ENCODE measurements around the gene SEMA4A. TPM values are rescaled to one million over a fixed set of nuclear protein-coding genes. Genes with fewer than 3 reads are reported as not detected.
A peak's percentile ranks its signal among the peaks of the same experiment; 100 is the strongest.

The SEMA4A gene
- total and polyA plus RNA-seq, 9 donors = 1.5 to 5.4 (median 3.2) TPM

GRCh38 chr1:156160743-156161171 is 7.4 kb downstream of the SEMA4A start:
- H3K4me3 ChIP-seq (ENCODE audit: low read length) = peak overlapping the region; percentile 27
- DNase-seq = peak; percentile 96
- peak overlapping the region; percentile 76 for H3K27ac ChIP-seq (ENCODE audit: low read length)
- H3K9me3 ChIP-seq (replicated peaks; ENCODE audit: control insufficient read depth, low read depth, low read length) = no peaks in the 10 kb centered on the region
- H3K4me1 ChIP-seq (ENCODE audit: control insufficient read depth, insufficient read depth, low read length) = peaks cover 28% of the 10 kb centered on the region
- no peaks in the 10 kb centered on the region for H3K36me3 ChIP-seq (ENCODE audit: control insufficient read depth, insufficient read depth, low read length)
- 3% methylated on average over 8 of the region's 22 CpGs for WGBS (ENCODE audit: insufficient coverage)
- peaks cover 2% of the 10 kb centered on the region for H3K27me3 ChIP-seq (ENCODE audit: control insufficient read depth, insufficient read depth, low read length)

- Histone ChIP-seq H3K4me3 (ENCODE audit: low read length) (no peak overlapping the region), H3K27ac (ENCODE audit: low read length) (peak overlapping the region; percentile 92), H3K36me3 (ENCODE audit: control insufficient read depth, insufficient read depth, low read length) (no peaks in the 10 kb centered on the region), H3K9me3 (replicated peaks; ENCODE audit: control insufficient read depth, low read depth, low read length) (no peaks in the 10 kb centered on the region), H3K4me1 (ENCODE audit: control insufficient read depth, insufficient read depth, low read length) (peaks cover 28% of the 10 kb centered on the region), H3K27me3 (ENCODE audit: control insufficient read depth, insufficient read depth, low read length) (peaks cover 2% of the 10 kb centered on the region)
- no peak for DNase-seq
- WGBS (ENCODE audit: insufficient coverage) = 74% methylated on average over 4 of the region's 5 CpGs
Observed at GRCh38 chr1:156162430-156163037, 9.1 kb downstream of the SEMA4A start.

- Histone ChIP-seq H3K4me1 (ENCODE audit: control insufficient read depth, insufficient read depth, low read length) (peaks cover 28% of the 10 kb centered on the region), H3K36me3 (ENCODE audit: control insufficient read depth, insufficient read depth, low read length) (no peaks in the 10 kb centered on the region), H3K27ac (ENCODE audit: low read length) (no peak overlapping the region), H3K27me3 (ENCODE audit: control insufficient read depth, insufficient read depth, low read length) (no peaks in the 10 kb centered on the region), H3K9me3 (replicated peaks; ENCODE audit: control insufficient read depth, low read depth, low read length) (no peaks in the 10 kb centered on the region), H3K4me3 (ENCODE audit: low read length) (no peak overlapping the region)
- WGBS (ENCODE audit: insufficient coverage) = no CpG with 5 or more reads among the region's 1 CpG
- no peak for DNase-seq
Observed at GRCh38 chr1:156163712-156164111, 10.3 kb downstream of the SEMA4A start.

- H3K27me3 ChIP-seq (ENCODE audit: control insufficient read depth, insufficient read depth, low read length) = no peaks in the 10 kb centered on the region
- no peak overlapping the region for H3K4me3 ChIP-seq (ENCODE audit: low read length)
- no CpG with 5 or more reads among the region's 6 CpGs for WGBS (ENCODE audit: insufficient coverage)
- H3K4me1 ChIP-seq (ENCODE audit: control insufficient read depth, insufficient read depth, low read length) = peaks cover 28% of the 10 kb centered on the region
- H3K36me3 ChIP-seq (ENCODE audit: control insufficient read depth, insufficient read depth, low read length) = no peaks in the 10 kb centered on the region
- DNase-seq = no peak
- H3K9me3 ChIP-seq (replicated peaks; ENCODE audit: control insufficient read depth, low read depth, low read length) = no peaks in the 10 kb centered on the region
- no peak overlapping the region for H3K27ac ChIP-seq (ENCODE audit: low read length)
Observed at GRCh38 chr1:156164125-156164831, 10.9 kb downstream of the SEMA4A start.

- WGBS (ENCODE audit: insufficient coverage) = 80% methylated on average over 2 of the region's 2 CpGs
Observed at GRCh38 chr1:156165083-156165482, 11.7 kb downstream of the SEMA4A start.

GRCh38 chr1:156167536-156167935 is 14.2 kb downstream of the SEMA4A start:
- peaks cover 6% of the 10 kb centered on the region for H3K4me1 ChIP-seq (ENCODE audit: control insufficient read depth, insufficient read depth, low read length)
- no peak for DNase-seq
- H3K9me3 ChIP-seq (replicated peaks; ENCODE audit: control insufficient read depth, low read depth, low read length) = no peaks in the 10 kb centered on the region
- no CpG with 5 or more reads among the region's 5 CpGs for WGBS (ENCODE audit: insufficient coverage)
- no peaks in the 10 kb centered on the region for H3K36me3 ChIP-seq (ENCODE audit: control insufficient read depth, insufficient read depth, low read length)
- no peak overlapping the region for H3K27ac ChIP-seq (ENCODE audit: low read length)
- H3K27me3 ChIP-seq (ENCODE audit: control insufficient read depth, insufficient read depth, low read length) = no peaks in the 10 kb centered on the region
- no peak overlapping the region for H3K4me3 ChIP-seq (ENCODE audit: low read length)

More at GRCh38 chr1:156165083-156165482, 11.7 kb downstream of the SEMA4A start:
- H3K9me3 ChIP-seq (replicated peaks; ENCODE audit: control insufficient read depth, low read depth, low read length) = no peaks in the 10 kb centered on the region
- no peak overlapping the region for H3K4me3 ChIP-seq (ENCODE audit: low read length)
- peaks cover 25% of the 10 kb centered on the region for H3K4me1 ChIP-seq (ENCODE audit: control insufficient read depth, insufficient read depth, low read length)
- no peak for DNase-seq
- no peaks in the 10 kb centered on the region for H3K27me3 ChIP-seq (ENCODE audit: control insufficient read depth, insufficient read depth, low read length)
- no peak overlapping the region for H3K27ac ChIP-seq (ENCODE audit: low read length)
- H3K36me3 ChIP-seq (ENCODE audit: control insufficient read depth, insufficient read depth, low read length) = no peaks in the 10 kb centered on the region

- 42% methylated on average over 5 of the region's 9 CpGs for WGBS (ENCODE audit: insufficient coverage)
- Histone ChIP-seq H3K4me3 (ENCODE audit: low read length) (no peak overlapping the region), H3K4me1 (ENCODE audit: control insufficient read depth, insufficient read depth, low read length) (no peaks in the 10 kb centered on the region), H3K9me3 (replicated peaks; ENCODE audit: control insufficient read depth, low read depth, low read length) (no peaks in the 10 kb centered on the region), H3K27ac (ENCODE audit: low read length) (no peak overlapping the region), H3K36me3 (ENCODE audit: control insufficient read depth, insufficient read depth, low read length) (peaks cover 3% of the 10 kb centered on the region), H3K27me3 (ENCODE audit: control insufficient read depth, insufficient read depth, low read length) (no peaks in the 10 kb centered on the region)
- DNase-seq = no peak
Observed at GRCh38 chr1:156172696-156173470, 19.5 kb downstream of the SEMA4A start.

- DNase-seq = no peak
- no peaks in the 10 kb centered on the region for H3K9me3 ChIP-seq (replicated peaks; ENCODE audit: control insufficient read depth, low read depth, low read length)
- WGBS (ENCODE audit: insufficient coverage) = 77% methylated on average over 12 of the region's 12 CpGs
- H3K27ac ChIP-seq (ENCODE audit: low read length) = no peak overlapping the region
- no peak overlapping the region for H3K4me3 ChIP-seq (ENCODE audit: low read length)
- H3K27me3 ChIP-seq (ENCODE audit: control insufficient read depth, insufficient read depth, low read length) = peaks cover 3% of the 10 kb centered on the region
- H3K36me3 ChIP-seq (ENCODE audit: control insufficient read depth, insufficient read depth, low read length) = peaks cover 3% of the 10 kb centered on the region
- H3K4me1 ChIP-seq (ENCODE audit: control insufficient read depth, insufficient read depth, low read length) = no peaks in the 10 kb centered on the region
Observed at GRCh38 chr1:156176610-156177210, 23.3 kb downstream of the SEMA4A start.

- Histone ChIP-seq H3K9me3 (replicated peaks; ENCODE audit: control insufficient read depth, low read depth, low read length) (no peaks in the 10 kb centered on the region), H3K36me3 (ENCODE audit: control insufficient read depth, insufficient read depth, low read length) (peaks cover 1% of the 10 kb centered on the region), H3K4me1 (ENCODE audit: control insufficient read depth, insufficient read depth, low read length) (no peaks in the 10 kb centered on the region), H3K4me3 (ENCODE audit: low read length) (no peak overlapping the region), H3K27me3 (ENCODE audit: control insufficient read depth, insufficient read depth, low read length) (peaks cover 4% of the 10 kb centered on the region), H3K27ac (ENCODE audit: low read length) (no peak overlapping the region)
- WGBS (ENCODE audit: insufficient coverage) = 55% methylated on average over 7 of the region's 7 CpGs
- no peak for DNase-seq
Observed at GRCh38 chr1:156177919-156178654, 24.7 kb downstream of the SEMA4A start.
